GM19239 (cell line): Measurements from ENCODE around the gene RPS5.

Experiments used
- DNase-seq: peaks from one replicate; pipeline ENCODE4 v3.0.0; 2011; ENCODE audit warnings: low spot score; ENCODE audit not compliant: insufficient read length
- FAIRE-seq: peaks from 2 replicates; lab custom pipeline; 2011; peaks lifted over from hg19 to GRCh38; lab: Jason Lieb, UNC

The RPS5 gene

GRCh38 chr19:58381460-58382212 lies 5.4 kb upstream of the RPS5 start:
- FAIRE-seq (no peak), DNase-seq (no peak)

GRCh38 chr19:58382997-58383603 lies 4.0 kb upstream of the RPS5 start:
- FAIRE-seq (no peak), DNase-seq (no peak)

DNA sequence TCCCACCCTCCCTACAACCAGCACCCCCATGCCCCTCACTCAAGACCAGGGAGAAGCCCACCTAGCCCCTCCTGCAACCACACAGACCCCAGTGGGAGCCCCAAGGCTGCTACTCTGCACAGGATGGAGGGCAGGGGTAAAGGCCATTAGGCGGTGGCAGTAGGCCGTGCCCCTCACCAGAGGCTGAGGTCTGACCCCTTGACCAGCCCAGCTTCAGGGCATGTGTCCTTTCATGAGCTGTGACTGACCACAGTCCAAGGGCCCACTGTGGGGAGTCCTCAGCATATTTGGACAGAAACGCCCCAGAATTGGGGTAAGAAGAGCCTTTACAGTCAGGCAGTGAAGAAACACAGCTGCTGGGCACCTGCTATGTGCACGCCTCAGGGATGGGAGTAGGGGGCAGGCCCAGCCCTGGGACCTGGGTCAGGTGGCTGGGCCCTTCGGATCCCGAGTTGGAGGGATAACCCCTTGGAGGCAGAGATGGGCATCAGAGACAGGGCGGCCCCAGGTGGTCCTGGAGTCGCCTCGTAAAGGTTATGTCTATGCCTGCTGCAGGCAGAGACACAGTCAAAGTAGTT lies 1.7 kb upstream of the RPS5 start:
- no peak for DNase-seq
- FAIRE-seq = no peak

GRCh38 chr19:58385891-58386575 lies 1.0 kb upstream of the RPS5 start:
- FAIRE-seq (no peak), DNase-seq (no peak)

GRCh38 chr19:58387338-58388174 lies 487 bp downstream of the RPS5 start:
- no peak for FAIRE-seq
- DNase-seq = no peak

DNA sequence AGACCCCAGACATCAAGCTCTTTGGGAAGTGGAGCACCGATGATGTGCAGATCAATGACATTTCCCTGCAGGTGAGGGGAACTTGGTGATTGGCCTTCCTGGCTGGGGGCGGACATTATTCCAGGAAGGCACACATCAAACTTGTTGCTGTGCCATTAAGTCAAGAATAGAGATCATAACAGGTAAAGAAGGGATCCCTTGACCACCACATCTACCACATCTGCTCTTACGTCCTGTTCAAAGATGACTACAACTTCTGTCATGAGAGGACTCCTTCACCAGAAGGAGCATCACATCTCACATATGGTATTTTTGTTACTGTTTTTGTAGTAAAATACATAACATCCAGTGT lies 1.1 kb downstream of the RPS5 start:
- DNase-seq (no peak), FAIRE-seq (no peak)

DNA sequence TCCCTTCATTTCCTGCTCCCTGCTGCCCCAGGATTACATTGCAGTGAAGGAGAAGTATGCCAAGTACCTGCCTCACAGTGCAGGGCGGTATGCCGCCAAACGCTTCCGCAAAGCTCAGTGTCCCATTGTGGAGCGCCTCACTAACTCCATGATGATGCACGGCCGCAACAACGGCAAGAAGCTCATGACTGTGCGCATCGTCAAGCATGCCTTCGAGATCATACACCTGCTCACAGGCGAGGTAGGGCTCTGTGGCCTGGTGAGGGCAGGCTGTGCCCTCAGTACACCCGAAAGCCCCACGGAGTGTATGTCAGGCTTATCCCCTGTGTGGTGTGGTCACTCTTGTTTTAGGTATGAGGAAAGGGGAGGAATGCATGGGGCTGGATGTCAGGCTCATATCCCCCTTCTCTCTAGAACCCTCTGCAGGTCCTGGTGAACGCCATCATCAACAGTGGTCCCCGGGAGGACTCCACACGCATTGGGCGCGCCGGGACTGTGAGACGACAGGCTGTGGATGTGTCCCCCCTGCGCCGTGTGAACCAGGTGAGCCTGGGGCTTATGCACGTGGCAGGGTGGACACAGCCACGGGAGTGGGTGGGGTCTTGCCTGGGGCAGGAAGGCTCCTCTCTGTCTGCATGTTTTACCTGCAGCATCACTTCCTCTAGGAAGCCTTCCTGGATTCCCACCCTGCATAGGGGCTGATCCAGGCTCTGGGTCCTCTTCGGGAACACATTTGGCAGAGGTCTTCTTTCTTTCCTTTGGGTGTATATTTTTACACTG lies 6.1 kb downstream of the RPS5 start:
- FAIRE-seq = no peak
- no peak for DNase-seq

- FAIRE-seq = no peak
- DNase-seq = no peak
Observed at GRCh38 chr19:58393725-58394033, 6.6 kb downstream of the RPS5 start.

DNA sequence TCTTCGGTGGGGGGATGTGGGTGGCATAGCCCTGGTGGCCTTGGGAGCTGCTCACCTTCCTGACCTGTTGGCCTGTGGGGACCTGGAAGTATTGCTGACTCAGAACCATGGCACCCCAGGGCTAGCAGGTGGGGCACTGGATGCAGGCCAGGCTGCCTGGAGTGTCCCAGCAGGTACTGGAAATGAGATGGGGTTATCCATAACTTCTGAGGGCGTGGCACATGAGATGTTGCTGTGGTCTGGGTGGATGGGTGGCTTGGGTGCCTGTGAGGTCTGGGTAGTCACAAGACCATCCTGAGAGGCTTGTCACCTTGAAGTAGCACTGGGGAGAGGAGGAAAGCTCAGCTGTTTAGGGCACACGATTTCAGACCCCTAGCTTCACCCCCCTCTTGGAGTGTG lies 7.8 kb downstream of the RPS5 start:
- no peak for FAIRE-seq
- DNase-seq = no peak

- FAIRE-seq (no peak), DNase-seq (no peak)
Observed at GRCh38 chr19:58395220-58395978, 8.3 kb downstream of the RPS5 start, which contains the start of gene RNF225. Gene RNF225 (plus strand): TSS chr19:58395656. CDS start chr19:58396090, 434 bp downstream.

DNA sequence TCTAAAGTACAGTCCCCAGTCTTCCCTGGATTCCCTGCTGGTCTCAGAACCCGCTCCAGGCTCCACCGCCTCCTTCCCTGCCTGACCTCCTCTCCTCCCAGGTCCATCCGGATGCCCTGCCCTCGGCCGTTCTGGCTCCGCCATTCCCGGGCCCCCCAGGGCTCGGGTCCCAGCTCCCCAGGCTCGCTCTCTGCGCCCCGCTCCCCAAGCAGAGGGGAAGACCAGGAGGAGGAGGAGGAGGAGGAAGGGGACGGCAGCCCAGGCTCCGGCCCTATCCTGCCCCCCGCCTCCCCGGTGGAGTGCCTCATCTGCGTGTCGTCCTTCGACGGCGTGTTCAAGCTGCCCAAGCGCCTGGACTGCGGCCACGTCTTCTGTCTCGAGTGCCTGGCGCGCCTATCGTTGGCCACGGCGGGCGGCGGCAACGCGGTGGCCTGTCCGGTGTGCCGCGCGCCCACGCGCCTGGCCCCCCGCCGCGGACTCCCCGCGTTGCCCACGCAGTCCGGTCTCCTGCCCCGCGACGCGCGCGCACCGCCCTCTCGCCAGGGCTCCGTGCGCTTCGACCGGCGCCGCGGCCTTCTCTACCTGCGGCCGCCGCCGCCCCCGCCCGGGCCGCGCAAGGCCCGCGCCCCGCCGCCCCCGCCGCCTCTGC lies 9.0 kb downstream of the RPS5 start:
- DNase-seq (no peak), FAIRE-seq (no peak)

DNA sequence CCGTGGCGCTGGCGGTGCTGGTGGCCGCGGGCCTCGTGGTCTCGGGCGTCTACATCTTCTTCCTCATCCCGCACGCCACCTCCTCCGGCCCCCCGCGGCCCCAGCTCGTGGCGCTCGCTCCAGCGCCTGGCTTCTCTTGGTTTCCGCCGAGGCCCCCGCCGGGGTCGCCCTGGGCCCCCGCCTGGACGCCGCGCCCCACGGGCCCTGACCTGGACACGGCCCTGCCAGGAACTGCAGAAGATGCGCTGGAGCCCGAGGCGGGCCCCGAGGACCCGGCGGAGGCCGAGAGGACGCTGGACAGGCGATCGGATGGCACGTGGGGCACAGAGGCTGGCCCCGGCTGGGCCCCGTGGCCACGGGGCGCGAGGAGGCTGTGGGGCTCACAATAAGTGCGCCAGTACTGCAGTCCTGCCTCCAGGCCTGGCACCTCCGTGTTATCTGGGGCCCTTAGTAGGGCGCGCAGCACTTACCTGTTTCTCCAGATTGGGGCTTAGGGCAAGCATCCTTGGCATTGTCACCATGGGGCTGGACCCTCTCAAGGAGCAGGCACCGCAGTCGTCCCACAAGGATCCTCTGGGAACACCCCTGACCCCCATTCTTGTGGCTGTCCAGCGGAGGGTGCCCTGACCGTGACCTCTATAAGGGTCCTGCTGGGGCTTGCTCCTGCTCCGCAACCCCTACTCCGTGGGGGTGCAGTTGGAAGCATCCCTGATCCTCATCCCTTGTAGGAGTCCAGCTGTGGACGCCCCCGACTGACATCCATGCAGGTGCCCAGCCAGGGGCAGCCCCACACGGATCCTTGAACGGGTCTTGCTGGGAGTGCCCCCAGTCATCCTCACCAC lies 9.8 kb downstream of the RPS5 start:
- DNase-seq = no peak

GRCh38 chr19:58397533-58398037 lies 10.5 kb downstream of the RPS5 start:
- DNase-seq (no peak), FAIRE-seq (no peak)

More for the DNA sequence above, 9.8 kb downstream of the RPS5 start:
- no peak for FAIRE-seq

DNA sequence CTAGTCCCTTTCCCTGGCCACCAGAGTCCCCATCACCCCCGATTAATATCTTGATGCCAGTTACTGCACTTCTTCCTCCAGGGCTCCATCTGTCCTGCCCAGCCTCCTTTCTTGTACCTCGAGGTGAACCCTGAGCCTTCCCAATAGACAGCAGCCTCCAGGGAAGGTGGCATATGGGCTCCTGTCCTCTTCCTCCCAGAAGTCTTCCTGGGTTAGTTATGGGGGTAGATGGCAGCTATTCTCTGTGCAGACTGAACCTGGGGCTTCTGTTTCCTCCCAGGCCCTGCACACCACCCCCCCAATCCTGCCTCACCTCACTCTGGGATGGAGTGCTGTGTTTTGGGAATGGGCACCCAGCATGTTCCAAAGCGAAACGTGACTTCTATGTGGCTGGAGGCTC lies 11.0 kb downstream of the RPS5 start:
- no peak for DNase-seq
- FAIRE-seq = no peak

DNA sequence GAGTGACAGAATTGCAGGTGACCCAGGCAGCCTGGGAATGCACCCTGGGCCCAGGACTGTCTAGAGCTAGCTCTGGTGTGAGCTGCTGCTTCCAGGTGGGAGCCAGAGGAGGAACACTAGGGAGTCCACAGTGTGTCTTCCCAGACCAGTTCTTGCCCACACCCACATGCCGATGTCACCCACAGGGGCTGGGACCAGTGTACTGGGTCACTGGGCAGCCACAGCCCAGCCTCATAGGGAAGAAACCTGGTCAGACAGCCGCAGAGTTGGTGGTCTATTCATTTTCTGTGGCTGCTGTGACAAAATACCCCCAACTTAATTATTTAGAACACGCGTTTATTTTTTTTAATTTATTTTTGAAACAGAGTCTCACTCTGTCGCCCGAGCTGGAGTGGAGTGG lies 11.5 kb downstream of the RPS5 start:
- DNase-seq = no peak
- no peak for FAIRE-seq

GRCh38 chr19:58399903-58400302 lies 12.8 kb downstream of the RPS5 start:
- FAIRE-seq (no peak), DNase-seq (no peak)

DNA sequence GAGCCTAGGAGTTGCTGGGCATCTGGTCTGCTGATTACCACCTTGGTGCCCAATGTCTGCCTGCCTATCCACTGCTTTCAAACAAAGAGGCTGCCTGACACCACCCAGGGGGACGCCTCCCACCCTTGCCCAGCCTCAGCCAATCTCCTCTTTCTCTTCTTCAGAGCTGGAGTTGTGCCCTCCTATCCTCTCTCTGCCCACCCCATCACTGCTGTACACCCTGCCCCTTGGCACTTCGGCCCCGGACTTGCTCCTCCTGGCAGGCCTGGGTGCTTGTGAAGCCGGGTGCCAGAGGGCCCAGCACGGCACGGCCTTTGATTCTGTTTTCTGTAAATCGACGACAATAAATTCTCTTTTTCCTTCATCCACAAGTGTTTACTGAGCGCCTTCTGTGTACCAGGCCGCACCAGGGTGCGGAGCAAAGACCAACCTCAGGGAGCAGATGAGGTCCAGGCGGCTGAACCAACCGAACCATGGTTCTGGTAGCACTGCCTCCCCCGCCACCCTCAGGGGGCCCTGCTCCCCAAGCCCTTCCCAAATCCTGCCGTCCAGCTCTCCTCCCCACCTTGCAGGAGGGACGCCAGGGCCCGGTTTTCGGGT lies 13.3 kb downstream of the RPS5 start:
- no peak for DNase-seq
- FAIRE-seq = no peak
